ENCODE results near the gene STRADA. TPM values are rescaled to one million over a fixed set of nuclear protein-coding genes. Genes with fewer than 3 reads are reported as not detected.
"Not testable (repeated sequence)": the region's sequence is repeated elsewhere in the genome, so short reads cannot be mapped to it uniquely, and the experiment has no call there.

Gene STRADA
- total RNA-seq, 6 experiments from 2014 or later: 18.2 to 24.1 (median 21.6) TPM

DNA sequence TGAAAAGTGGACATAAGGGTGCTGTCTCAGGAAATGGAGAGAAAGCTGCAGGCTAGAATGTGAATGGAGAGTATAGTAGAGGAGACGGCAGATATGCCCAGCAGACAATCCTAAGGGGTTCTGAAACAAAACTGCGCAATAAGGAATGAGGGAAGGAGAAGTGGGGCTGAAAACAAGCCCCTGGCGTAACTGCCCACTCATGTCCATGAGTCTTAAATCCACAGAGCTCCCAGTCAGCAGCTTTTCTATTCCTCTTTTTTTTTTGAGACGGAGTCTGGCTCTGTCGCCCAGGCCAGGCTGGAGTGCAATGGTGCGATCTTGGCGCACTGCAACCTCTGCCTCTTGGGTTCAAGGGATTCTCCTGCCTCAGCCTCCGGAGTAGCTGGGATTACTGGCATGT lies 5.9 kb downstream of the STRADA start:
- peaks cover 5% of the 10 kb centered on the region for H3K4me1 Mint-ChIP-seq (ENCODE audit: low read depth)
- H3K4me3 Mint-ChIP-seq: no peak overlapping the region

GRCh38 chr17:63722403-63722802 lies 19.2 kb downstream of the STRADA start:
- Mint-ChIP-seq H3K4me3 (no peak overlapping the region), H3K36me3 (ENCODE audit: low read depth) (no peaks in the 10 kb centered on the region; the same call in 1 of the 2 replicates), H3K27me3 (ENCODE audit: insufficient read depth) (no peaks in the 10 kb centered on the region), H3K4me1 (ENCODE audit: low read depth) (no peaks in the 10 kb centered on the region; the same call in 1 of the 2 replicates), H3K9me3 (no peaks in the 10 kb centered on the region), H3K27ac (no peak overlapping the region)
- no peak for DNase-seq
- no peak for TF ChIP-seq CTCF (IDR thresholded peaks at IDR 0.05)

More for the DNA sequence above, 5.9 kb downstream of the STRADA start:
- no peak for TF ChIP-seq CTCF (IDR thresholded peaks at IDR 0.05)
- Mint-ChIP-seq H3K9me3 (no peaks in the 10 kb centered on the region), H3K36me3 (ENCODE audit: low read depth) (no peaks in the 10 kb centered on the region), H3K27me3 (ENCODE audit: insufficient read depth) (no peaks in the 10 kb centered on the region), H3K27ac (no peak overlapping the region)
- no peak for DNase-seq

GRCh38 chr17:63720194-63720593 lies 21.4 kb downstream of the STRADA start:
- not testable (repeated sequence) for H3K27me3 Mint-ChIP-seq (ENCODE audit: insufficient read depth); H3K27ac Mint-ChIP-seq; H3K9me3 Mint-ChIP-seq; DNase-seq; H3K36me3 Mint-ChIP-seq (ENCODE audit: low read depth); H3K4me3 Mint-ChIP-seq; H3K4me1 Mint-ChIP-seq (ENCODE audit: low read depth)

DNA sequence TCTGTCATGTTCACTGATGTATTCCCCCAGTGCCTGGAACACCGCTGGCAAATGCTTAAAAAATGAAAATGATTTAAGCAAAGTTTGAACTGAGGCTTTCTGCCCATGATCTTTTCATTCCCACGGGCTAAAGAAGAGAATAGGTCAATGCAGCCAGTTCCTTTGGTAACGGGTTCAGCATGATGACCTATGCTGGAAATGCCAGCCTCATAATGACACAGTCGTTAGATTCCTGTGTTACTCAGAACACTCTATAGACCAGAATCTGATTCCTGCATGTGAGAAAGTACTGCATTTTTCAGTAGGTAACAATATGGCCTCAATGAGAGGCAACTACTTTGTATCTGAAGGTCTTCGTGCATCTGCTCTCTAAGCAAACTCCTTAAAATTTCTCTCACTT lies 22.6 kb downstream of the STRADA start:
- no peak for TF ChIP-seq CTCF (IDR thresholded peaks at IDR 0.05)
- H3K4me1 Mint-ChIP-seq (ENCODE audit: low read depth): peaks cover 16% of the 10 kb centered on the region
- H3K4me3 Mint-ChIP-seq: no peak overlapping the region
- peaks cover 9% of the 10 kb centered on the region for H3K36me3 Mint-ChIP-seq (ENCODE audit: low read depth)
- H3K27me3 Mint-ChIP-seq (ENCODE audit: insufficient read depth): no peaks in the 10 kb centered on the region; the same call in none of the 2 replicates
- no peak overlapping the region for H3K27ac Mint-ChIP-seq
- DNase-seq: no peak
- no peaks in the 10 kb centered on the region for H3K9me3 Mint-ChIP-seq

- Mint-ChIP-seq H3K36me3 (ENCODE audit: low read depth) (peaks cover 9% of the 10 kb centered on the region), H3K4me1 (ENCODE audit: low read depth) (peaks cover 16% of the 10 kb centered on the region), H3K27ac (no peak overlapping the region), H3K4me3 (no peak overlapping the region), H3K27me3 (ENCODE audit: insufficient read depth) (peaks cover 1% of the 10 kb centered on the region), H3K9me3 (no peaks in the 10 kb centered on the region)
- DNase-seq: no peak
- no peak for TF ChIP-seq CTCF (IDR thresholded peaks at IDR 0.05)
Observed at GRCh38 chr17:63716426-63716825, 25.2 kb downstream of the STRADA start.

GRCh38 chr17:63714550-63715277 lies 26.9 kb downstream of the STRADA start:
- Mint-ChIP-seq H3K27ac (peak overlapping the region; percentile 13; the same call in 1 of the 2 replicates), H3K9me3 (no peaks in the 10 kb centered on the region), H3K4me3 (no peak overlapping the region), H3K27me3 (ENCODE audit: insufficient read depth) (peaks cover 1% of the 10 kb centered on the region), H3K36me3 (ENCODE audit: low read depth) (peaks cover 12% of the 10 kb centered on the region), H3K4me1 (ENCODE audit: low read depth) (peaks cover 16% of the 10 kb centered on the region)
- DNase-seq: peak; percentile 28
- TF ChIP-seq CTCF (IDR thresholded peaks at IDR 0.05): no peak
